AG10803 (cell line): ENCODE data around the gene OR10G3.
"Not testable (repeated sequence)": the region's sequence is repeated elsewhere in the genome, so short reads cannot be mapped to it uniquely, and the experiment has no call there.

Source experiments
- DNase-seq: peaks from one replicate; pipeline ENCODE4 v3.0.0; 2010; ENCODE audit warnings: low read depth
- H3K4me3 ChIP-seq: 2 replicates; pipeline ENCODE4 v1.5.1; 2011; ENCODE audit warnings: mild to moderate bottlenecking, low read length, control low read depth
- CTCF ChIP-seq: conservative IDR thresholded peaks from 2 replicates; pipeline ENCODE4 v1.5.1; 2011; ENCODE audit warnings: mild to moderate bottlenecking, low read length, control low read depth, inconsistent platforms

OR10G3 gene

GRCh38 chr14:21579976-21580375 lies at the start of gene OR10G3:
TSS of gene OR10G3 (minus strand) at chr14:21580076. CDS start at chr14:21570744, 9,332 bp downstream.
- no peak for TF ChIP-seq CTCF
- H3K4me3 ChIP-seq = no peak within 1 kb of the TSS

DNA sequence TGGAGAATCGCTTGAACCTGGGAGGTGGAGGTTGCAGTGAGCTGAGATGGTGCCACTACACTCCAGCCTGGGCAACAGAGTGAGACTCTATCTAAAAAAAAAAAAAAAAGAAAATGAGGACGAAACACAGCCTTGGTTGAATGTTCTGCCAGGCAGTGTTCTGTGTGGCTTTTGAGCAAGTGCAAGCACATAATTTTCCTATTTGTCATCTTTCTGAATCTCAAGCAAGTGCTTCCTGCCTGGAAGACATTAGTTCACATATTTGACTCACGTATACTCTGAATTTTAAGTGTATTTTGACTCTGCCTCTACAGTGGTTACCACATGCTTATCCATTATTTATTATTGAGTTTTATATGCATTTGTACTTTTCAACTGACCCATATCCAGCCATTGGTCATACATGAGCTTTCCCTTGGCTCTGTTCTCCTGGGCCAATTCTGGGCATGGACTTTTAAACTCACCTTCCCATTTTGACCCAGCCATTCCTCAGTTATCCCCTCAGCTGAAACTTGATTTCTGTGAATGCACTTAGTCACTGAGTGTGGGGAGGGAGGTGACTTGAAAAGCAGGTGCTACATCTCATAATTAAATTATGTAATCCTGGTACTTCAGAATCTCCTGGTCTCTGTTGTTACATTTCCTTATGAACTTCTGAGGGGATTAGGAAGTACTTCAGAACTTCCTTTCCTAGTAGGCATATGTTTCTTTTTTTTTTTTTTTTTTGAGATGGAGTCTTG lies 46.8 kb upstream of the OR10G3 start:
- no peak overlapping the region for H3K4me3 ChIP-seq
- DNase-seq = no peak
- no peak for TF ChIP-seq CTCF

More at GRCh38 chr14:21579976-21580375, at the start of gene OR10G3:
- DNase-seq = no peak

- TF ChIP-seq CTCF = no peak
- no peak overlapping the region for H3K4me3 ChIP-seq
- no peak for DNase-seq
Observed at GRCh38 chr14:21617614-21618013, 37.7 kb upstream of the OR10G3 start.

DNA sequence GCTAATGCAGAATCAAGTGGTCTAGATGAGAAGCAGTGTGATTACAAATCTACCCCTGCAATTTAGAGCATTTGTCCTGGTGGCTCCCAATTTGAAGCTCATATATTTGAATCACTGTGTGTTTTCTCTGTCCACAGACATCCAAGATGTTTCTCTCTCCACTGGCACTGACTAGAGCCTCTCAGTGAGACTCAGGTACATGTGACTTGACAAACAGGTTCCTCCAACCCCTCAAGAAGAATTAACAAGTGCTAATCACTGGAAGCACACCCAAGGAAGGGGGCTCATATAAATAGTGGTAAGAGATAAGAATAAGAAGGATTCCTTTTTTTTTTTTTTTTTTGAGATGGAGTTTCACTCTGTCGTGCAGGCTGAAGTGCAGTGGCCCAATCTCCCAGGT lies 34.4 kb upstream of the OR10G3 start:
- no peak for DNase-seq
- H3K4me3 ChIP-seq = no peak overlapping the region
- TF ChIP-seq CTCF = no peak

DNA sequence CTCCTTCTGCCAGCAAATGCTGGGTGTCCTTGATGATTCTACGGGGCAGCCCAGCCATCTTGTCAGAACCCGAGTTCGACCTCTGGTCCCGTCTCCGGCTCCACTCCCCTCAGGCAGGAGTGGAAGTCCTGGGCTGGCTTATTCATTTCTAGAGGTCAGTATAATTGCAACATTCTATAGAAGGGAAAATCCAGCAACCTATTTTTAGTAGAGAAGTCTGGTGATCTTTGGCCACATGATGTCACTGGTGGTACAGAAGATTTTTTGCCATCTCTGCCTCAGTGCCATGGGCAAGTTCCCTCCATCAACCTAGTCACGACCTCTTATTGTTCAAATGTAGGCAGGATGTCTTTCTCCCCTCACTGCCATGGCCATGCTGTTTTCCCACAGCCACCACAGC lies 32.4 kb upstream of the OR10G3 start:
- TF ChIP-seq CTCF = no peak
- DNase-seq = no peak
- no peak overlapping the region for H3K4me3 ChIP-seq

DNA sequence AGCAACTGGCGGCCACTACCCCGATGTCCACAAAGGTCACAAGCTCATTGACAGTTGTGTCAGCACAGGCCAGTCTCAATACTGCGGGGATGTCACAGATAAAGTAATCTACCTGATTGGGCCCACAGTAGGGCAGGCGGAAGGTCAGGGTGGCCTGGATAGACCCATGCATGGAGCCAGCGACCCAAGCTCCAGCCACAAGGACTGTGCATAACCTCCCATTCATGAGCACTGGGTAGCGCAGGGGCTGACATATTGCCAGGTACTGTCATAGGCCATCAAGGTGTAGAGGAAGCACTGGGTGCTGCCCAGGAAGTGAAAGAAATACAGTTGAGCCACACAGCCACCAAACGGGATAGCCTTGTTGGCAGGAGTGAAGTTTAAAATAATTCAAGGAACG lies 22.3 kb upstream of the OR10G3 start:
- not testable (repeated sequence) for DNase-seq, H3K4me3 ChIP-seq

- H3K4me3 ChIP-seq = no peak overlapping the region
- no peak for TF ChIP-seq CTCF
- no peak for DNase-seq
Observed at GRCh38 chr14:21589317-21589716, 9.4 kb upstream of the OR10G3 start.

GRCh38 chr14:21575661-21576060 lies 4.2 kb downstream of the OR10G3 start:
- no peak for TF ChIP-seq CTCF
- DNase-seq = peak; percentile 15
- no peak overlapping the region for H3K4me3 ChIP-seq
